Measurements from ENCODE around the gene SERPIND1.

SERPIND1 gene

DNA sequence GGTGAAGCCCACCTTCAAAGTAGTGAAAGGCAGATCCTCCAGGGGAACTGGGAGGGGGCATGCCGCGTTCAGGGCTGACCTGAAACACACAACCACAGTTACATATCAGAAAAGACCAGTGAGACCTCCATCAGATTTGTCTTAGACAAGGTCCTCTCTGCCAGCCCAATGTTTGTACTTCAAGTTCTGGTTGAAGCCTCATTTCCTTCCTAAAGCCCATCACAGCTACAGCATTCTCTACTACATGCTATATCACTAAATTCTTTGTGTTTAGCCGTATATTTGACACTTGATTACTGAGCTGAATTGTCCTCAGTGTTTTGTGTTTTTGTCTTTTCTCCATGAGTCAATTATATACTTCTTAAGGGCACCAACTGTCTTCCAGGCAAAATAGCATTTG lies 44.6 kb downstream of the SERPIND1 start:
- Histone ChIP-seq H3K4me1 (ENCODE audit: control insufficient read depth, insufficient read depth, low read length) (no peaks in the 10 kb centered on the region), H3K27ac (ENCODE audit: extremely low read depth, low read depth, low read length) (no peak overlapping the region), H3K4me3 (ENCODE audit: low read depth, low read length) (no peak overlapping the region), H3K36me3 (ENCODE audit: control insufficient read depth in 2 of 2, insufficient read depth in 1 of 2, low read length in 2 of 2) (peaks cover 26 to 73% of the 10 kb centered on the region in 2 experiments), H3K9me3 (ENCODE audit: control insufficient read depth, insufficient read depth, low read depth, low read length) (no peaks in the 10 kb centered on the region)
- POLR2A ChIA-PET: no interaction called here
- CTCF ChIA-PET: interaction anchor here (0.6 kb wide), 1 partner anchor 163 kb away, joined by 3 read pairs; no protein-coding TSS in a partner anchor
- TF ChIP-seq ZNF670 (tag by site-specific recombination; IDR thresholded peaks at IDR 0.05; ENCODE audit: low read depth) (no peak), ZXDB (tag by site-specific recombination; IDR thresholded peaks at IDR 0.05) (no peak), ZNF791 (tag by site-specific recombination; IDR thresholded peaks at IDR 0.05) (no peak), KLF9 (tag by site-specific recombination; IDR thresholded peaks at IDR 0.05; ENCODE audit: low read depth) (no peak), REST (tag by site-specific recombination; IDR thresholded peaks at IDR 0.05) (no peak), KLF7 (tag by site-specific recombination; IDR thresholded peaks at IDR 0.05; ENCODE audit: borderline replicate concordance) (no peak), ZFP69B (tag by site-specific recombination; IDR thresholded peaks at IDR 0.05) (no peak), ZNF792 (tag by site-specific recombination; IDR thresholded peaks at IDR 0.05) (no peak), ZBTB1 (tag by site-specific recombination; IDR thresholded peaks at IDR 0.05) (no peak), ZNF621 (tag by site-specific recombination; IDR thresholded peaks at IDR 0.05) (no peak), ZBTB17 (tag by site-specific recombination; IDR thresholded peaks at IDR 0.05) (no peak), ZNF571 (tag by site-specific recombination; IDR thresholded peaks at IDR 0.05) (no peak)
- TF ChIP-seq, protein P1, sequence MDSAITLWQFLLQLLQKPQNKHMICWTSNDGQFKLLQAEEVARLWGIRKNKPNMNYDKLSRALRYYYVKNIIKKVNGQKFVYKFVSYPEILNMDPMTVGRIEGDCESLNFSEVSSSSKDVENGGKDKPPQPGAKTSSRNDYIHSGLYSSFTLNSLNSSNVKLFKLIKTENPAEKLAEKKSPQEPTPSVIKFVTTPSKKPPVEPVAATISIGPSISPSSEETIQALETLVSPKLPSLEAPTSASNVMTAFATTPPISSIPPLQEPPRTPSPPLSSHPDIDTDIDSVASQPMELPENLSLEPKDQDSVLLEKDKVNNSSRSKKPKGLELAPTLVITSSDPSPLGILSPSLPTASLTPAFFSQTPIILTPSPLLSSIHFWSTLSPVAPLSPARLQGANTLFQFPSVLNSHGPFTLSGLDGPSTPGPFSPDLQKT (IDR thresholded peaks at IDR 0.05; ENCODE audit: borderline replicate concordance, low read depth, low read length): no peak
- TF ChIP-seq, protein P2, sequence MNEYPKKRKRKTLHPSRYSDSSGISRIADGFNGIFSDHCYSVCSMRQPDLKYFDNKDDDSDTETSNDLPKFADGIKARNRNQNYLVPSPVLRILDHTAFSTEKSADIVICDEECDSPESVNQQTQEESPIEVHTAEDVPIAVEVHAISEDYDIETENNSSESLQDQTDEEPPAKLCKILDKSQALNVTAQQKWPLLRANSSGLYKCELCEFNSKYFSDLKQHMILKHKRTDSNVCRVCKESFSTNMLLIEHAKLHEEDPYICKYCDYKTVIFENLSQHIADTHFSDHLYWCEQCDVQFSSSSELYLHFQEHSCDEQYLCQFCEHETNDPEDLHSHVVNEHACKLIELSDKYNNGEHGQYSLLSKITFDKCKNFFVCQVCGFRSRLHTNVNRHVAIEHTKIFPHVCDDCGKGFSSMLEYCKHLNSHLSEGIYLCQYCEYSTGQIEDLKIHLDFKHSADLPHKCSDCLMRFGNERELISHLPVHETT (tag by site-specific recombination; IDR thresholded peaks at IDR 0.05): no peak
- TF ChIP-seq, protein P3, sequence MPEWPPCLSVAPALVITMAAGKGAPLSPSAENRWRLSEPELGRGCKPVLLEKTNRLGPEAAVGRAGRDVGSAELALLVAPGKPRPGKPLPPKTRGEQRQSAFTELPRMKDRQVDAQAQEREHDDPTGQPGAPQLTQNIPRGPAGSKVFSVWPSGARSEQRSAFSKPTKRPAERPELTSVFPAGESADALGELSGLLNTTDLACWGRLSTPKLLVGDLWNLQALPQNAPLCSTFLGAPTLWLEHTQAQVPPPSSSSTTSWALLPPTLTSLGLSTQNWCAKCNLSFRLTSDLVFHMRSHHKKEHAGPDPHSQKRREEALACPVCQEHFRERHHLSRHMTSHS (tag by site-specific recombination; IDR thresholded peaks at IDR 0.05): no peak
- TF ChIP-seq, protein P4, sequence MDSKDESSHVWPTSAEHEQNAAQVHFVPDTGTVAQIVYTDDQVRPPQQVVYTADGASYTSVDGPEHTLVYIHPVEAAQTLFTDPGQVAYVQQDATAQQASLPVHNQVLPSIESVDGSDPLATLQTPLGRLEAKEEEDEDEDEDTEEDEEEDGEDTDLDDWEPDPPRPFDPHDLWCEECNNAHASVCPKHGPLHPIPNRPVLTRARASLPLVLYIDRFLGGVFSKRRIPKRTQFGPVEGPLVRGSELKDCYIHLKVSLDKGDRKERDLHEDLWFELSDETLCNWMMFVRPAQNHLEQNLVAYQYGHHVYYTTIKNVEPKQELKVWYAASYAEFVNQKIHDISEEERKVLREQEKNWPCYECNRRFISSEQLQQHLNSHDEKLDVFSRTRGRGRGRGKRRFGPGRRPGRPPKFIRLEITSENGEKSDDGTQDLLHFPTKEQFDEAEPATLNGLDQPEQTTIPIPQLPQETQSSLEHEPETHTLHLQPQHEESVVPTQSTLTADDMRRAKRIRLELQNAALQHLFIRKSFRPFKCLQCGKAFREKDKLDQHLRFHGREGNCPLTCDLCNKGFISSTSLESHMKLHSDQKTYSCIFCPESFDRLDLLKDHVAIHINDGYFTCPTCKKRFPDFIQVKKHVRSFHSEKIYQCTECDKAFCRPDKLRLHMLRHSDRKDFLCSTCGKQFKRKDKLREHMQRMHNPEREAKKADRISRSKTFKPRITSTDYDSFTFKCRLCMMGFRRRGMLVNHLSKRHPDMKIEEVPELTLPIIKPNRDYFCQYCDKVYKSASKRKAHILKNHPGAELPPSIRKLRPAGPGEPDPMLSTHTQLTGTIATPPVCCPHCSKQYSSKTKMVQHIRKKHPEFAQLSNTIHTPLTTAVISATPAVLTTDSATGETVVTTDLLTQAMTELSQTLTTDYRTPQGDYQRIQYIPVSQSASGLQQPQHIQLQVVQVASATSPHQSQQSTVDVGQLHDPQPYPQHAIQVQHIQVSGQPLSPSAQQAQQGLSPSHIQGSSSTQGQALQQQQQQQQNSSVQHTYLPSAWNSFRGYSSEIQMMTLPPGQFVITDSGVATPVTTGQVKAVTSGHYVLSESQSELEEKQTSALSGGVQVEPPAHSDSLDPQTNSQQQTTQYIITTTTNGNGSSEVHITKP (tag by site-specific recombination; IDR thresholded peaks at IDR 0.05): no peak
- TF ChIP-seq, protein P5, sequence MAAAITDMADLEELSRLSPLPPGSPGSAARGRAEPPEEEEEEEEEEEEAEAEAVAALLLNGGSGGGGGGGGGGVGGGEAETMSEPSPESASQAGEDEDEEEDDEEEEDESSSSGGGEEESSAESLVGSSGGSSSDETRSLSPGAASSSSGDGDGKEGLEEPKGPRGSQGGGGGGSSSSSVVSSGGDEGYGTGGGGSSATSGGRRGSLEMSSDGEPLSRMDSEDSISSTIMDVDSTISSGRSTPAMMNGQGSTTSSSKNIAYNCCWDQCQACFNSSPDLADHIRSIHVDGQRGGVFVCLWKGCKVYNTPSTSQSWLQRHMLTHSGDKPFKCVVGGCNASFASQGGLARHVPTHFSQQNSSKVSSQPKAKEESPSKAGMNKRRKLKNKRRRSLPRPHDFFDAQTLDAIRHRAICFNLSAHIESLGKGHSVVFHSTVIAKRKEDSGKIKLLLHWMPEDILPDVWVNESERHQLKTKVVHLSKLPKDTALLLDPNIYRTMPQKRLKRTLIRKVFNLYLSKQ (tag by site-specific recombination; IDR thresholded peaks at IDR 0.05; ENCODE audit: borderline replicate concordance): no peak

Data from HEK293 (cell line).